AG10803 (cell line): ENCODE measurements around the gene THSD7A.

ENCODE experiments used
- DNase-seq: peaks from one replicate; pipeline ENCODE4 v3.0.0; 2010; ENCODE audit warnings: low read depth
- H3K4me3 ChIP-seq: 2 replicates; pipeline ENCODE4 v1.5.1; 2011; ENCODE audit warnings: mild to moderate bottlenecking, low read length, control low read depth
- TF ChIP-seq, protein P1 (sequence below): conservative IDR thresholded peaks from 2 replicates; pipeline ENCODE4 v1.5.1; 2011; ENCODE audit warnings: mild to moderate bottlenecking, low read length, control low read depth, inconsistent platforms

Gene THSD7A

GRCh38 chr7:11830582-11831155 is 1.3 kb downstream of the THSD7A start:
- peak; percentile 7 for DNase-seq
- peak overlapping the region; percentile 52 for H3K4me3 ChIP-seq
- TF ChIP-seq, protein P1, sequence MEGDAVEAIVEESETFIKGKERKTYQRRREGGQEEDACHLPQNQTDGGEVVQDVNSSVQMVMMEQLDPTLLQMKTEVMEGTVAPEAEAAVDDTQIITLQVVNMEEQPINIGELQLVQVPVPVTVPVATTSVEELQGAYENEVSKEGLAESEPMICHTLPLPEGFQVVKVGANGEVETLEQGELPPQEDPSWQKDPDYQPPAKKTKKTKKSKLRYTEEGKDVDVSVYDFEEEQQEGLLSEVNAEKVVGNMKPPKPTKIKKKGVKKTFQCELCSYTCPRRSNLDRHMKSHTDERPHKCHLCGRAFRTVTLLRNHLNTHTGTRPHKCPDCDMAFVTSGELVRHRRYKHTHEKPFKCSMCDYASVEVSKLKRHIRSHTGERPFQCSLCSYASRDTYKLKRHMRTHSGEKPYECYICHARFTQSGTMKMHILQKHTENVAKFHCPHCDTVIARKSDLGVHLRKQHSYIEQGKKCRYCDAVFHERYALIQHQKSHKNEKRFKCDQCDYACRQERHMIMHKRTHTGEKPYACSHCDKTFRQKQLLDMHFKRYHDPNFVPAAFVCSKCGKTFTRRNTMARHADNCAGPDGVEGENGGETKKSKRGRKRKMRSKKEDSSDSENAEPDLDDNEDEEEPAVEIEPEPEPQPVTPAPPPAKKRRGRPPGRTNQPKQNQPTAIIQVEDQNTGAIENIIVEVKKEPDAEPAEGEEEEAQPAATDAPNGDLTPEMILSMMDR, result no peak

DNA sequence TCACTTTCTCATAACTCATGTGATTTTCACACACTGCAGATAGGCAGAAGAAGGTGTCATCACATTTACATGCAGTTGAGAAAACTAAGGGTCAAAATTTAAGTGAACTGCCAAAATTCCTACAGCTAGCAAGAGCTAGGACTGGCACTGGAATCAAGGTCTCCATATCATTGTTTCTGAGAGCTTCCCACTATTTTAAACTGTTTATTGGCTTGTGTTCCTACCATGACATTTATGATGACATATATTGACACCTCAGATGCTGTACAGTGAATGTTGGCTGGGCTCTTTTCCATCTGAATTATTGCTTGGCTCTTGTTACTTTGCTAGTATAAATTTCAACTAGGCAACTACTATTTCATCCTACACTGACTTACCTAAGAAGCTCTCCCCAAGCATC is 2.0 kb downstream of the THSD7A start:
- no peak for DNase-seq
- TF ChIP-seq, protein P1, result no peak
- no peak overlapping the region for H3K4me3 ChIP-seq

DNA sequence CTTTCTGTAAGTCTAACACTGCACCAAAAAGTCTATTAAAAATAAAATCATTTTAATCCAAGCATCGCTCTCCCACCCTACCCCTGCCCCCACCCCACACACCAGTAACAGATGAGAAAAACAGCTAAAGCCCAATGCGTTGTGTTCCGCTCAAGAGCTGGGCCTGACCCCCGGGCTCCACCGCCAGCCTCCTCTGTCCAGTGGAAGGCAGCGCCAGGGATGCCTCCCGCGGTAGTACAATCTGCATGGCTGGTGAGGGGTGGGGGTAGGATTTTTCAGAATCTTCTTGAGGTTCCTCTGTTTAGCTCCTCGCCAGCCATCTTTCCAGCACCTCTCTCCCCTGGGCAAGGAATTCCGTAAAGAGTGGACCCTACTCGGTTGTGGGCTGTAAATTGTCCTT is 12.1 kb downstream of the THSD7A start:
- TF ChIP-seq, protein P1, result no peak
- no peak for DNase-seq
- H3K4me3 ChIP-seq, result no peak overlapping the region

- no peak overlapping the region for H3K4me3 ChIP-seq
- no peak for DNase-seq
- TF ChIP-seq, protein P1, result no peak
These were observed 12.7 kb downstream of the THSD7A start for GRCh38 chr7:11819271-11819670.

DNA sequence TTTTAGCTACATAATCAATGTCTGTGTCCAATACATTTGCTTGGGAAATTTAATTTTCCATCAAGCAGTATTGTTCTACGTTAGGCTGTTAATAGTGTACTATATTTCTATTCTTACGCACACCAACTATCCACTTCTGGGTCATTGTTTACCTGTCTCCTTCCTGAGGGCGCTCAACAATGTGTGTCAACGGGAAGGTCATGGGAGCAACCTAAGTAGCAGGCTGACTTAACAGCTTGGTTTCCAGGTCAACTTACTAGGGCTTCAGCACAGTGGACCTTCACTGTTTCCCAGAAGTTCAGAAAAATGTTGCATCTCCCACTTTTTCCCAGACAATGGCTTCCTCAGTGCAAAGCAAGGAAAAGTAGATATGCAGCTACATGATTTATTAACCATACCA is 13.7 kb downstream of the THSD7A start:
- TF ChIP-seq, protein P1, result no peak
- H3K4me3 ChIP-seq, result no peak overlapping the region
- DNase-seq, result no peak

DNA sequence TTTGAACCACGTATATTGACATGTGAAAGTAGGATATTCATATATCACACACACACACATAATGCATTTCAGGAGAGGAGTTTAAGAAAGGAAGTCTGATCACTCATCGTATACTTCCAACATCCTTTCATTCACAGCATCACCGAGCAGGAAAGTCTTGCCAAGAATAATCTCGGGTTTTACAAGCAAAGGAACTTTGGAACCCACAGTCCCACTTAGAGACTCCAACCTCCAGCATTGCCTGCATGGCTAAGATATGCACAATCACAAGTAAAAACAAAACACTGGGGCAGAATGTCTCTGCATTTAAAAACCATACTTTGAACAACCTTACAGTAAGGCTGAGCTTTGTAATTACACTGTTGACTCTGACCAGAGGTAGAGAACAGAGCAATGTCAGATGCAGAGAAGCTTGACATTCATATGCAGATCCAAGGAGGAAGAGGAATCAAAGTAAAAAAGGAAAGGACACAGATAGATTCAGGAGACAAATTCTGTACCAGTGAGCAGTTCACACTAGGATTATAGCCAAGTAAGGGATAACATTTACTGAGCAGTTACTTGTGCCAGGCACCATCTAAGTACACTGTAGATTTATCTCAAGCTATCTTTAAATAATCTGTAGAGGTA is 14.8 kb downstream of the THSD7A start:
- DNase-seq, result no peak
- TF ChIP-seq, protein P1, result no peak
- no peak overlapping the region for H3K4me3 ChIP-seq

GRCh38 chr7:11811709-11812108 is 20.3 kb downstream of the THSD7A start:
- TF ChIP-seq, protein P1, result no peak
- DNase-seq, result no peak
- H3K4me3 ChIP-seq, result no peak overlapping the region
